Measurements from ENCODE around the gene GJD4.
A peak's percentile ranks its signal among the peaks of the same experiment; 100 is the strongest.

GJD4 gene

DNA sequence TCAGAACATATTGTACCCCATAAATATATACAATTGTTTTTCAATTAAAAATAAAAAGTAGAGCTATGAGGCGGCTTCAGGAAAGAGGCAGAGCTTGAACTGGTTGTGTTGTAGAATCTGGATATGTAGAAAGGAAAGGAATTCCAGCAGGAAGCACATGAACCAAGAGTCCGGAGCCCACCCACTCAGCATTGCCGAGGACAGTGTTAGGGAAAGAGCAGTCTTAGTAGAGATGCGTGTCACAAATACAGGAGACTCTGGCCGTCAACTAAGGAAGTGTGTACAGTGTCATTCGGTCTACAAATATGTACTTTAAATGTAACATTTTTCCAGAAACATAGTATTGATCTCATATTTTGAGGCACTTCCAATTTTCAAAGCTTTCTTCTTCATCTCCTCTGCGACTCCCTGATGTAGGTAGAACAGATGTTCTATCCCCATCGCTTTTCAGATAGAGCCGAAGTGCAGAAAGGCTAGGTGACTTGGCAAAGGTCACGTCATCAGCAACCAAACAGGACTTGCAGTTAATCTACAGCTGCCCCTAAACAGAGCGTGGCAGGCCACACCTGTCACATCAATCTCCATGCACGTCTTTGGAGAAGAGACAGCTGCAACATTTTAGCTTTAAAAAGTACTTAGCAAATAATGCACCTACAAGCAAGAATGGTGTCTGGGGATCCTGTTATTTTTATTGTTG lies 25.3 kb upstream of the GJD4 start:
- DNase-seq, result no peak

DNA sequence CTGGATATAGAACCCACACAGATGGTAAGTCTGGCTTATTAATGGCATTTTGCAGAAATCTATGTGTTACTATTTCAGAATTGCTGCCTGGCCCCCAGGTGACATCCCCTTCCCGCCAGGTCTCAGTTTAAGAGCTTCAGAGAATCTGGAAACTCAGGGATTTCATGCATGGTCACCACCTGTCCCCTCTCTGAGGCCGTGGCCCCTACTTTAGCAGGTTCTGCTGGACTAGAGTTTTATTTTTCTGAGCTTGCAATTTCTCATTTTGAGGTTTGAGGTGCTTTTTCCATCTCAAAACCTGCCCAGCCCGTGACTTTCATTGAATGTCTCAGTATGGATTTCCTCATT lies 24.7 kb upstream of the GJD4 start:
- no peak for DNase-seq

DNA sequence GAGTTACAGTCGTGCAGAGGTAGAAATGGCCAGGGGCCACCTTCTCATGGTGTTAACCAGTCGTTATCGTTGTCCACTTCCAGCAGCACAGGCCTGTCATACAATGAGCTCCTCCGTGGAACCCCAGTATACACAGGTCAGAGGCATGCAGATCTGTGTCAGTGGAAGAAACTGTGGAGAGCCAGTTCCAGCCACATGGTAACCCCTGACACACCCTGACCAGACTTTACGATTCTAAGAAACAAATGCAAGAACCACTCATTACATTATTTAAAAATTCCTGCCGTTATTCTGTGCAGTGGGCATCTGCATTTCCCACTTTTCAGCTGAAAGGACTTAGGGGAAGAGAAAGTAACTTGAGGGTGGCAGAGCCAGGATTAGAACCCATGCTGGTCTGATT lies 23.5 kb upstream of the GJD4 start:
- no peak for DNase-seq

DNA sequence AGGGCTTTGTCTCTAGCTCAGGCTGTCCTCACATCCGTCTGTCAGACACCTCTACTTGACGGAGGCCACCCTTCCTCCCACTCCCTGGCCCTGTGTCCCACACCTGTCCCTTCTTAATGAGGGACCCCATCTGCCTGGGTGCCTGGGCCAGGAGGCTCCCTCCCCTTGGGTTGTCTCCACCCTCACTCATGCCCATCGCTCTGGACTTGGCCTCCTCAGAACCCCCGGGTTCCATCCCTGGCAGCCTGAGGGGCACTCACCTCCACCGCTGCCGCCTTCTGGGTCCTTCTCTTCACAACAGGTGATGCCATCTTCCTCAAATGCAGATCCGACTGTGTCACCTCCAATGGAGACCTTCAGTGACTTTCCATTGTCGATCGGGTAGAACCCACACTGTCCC lies 20.2 kb upstream of the GJD4 start:
- DNase-seq, result no peak

DNA sequence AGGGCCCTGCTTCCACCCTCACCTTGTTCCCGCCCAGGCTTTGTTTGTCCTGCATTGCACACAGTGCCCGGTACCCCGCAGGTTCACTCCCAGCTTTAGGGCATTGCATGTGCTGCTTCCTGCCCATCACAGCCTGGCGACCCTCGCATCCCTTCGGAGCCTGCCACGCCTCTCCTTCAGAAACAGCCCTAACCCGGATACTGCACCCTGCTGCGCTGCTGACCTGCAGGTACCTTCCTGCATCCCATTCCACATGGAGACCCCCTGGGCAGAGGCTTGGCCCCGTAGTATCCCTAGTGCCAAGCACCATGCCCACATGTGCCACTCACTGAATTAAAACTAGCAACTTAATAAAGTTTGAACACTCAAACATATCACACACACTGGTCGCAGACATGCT lies 19.8 kb upstream of the GJD4 start:
- DNase-seq, result no peak

DNA sequence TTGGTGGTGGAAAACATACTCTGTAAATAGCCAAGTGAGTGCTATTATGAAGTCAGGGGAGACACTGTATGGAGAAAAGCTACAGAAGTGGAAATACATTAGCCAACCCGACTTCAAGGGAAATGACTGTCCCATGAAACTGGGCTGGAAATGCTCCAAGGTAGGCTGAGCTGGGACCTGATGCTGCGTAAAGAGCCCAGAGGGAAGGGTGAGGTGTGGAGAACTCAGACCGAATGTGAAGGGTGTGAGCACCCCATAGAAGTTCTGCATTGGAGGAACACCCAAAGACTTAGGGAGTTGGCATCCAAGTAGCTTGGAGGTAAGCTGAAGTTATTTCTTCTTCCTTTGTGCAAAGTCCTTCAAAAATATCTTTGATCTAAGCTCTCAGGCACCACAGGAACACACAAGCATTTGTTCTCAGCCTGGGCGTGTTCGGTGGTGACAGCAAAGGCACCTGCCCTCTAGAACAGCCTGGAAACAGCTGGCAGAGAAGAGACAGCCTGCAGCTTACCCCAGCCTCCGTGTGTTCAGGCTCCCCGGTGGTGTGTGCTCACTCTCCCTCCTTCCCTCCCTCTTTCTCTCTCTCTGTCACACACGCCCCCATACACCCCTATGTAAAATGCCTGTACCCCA lies 19.1 kb upstream of the GJD4 start:
- no peak for DNase-seq

DNA sequence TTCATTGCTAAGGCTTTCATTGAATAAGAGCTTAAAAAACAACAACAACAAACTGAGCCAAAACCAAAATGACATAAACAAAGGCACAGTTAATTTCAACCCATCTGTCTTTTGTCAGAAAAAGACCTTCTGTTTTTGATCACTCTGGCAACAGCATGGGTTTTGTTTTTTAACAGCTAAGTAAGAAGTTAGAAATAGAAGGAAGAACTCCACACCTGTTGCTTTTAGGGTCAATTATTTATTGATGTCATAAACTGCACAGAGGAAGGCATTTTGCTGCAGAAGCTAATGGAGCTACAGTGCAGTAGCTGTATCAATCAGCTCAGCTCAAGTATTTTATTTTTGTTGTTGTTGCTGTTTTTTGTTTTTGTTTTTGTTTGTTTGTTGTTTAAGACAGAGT lies 16.3 kb upstream of the GJD4 start:
- no peak for DNase-seq

DNA sequence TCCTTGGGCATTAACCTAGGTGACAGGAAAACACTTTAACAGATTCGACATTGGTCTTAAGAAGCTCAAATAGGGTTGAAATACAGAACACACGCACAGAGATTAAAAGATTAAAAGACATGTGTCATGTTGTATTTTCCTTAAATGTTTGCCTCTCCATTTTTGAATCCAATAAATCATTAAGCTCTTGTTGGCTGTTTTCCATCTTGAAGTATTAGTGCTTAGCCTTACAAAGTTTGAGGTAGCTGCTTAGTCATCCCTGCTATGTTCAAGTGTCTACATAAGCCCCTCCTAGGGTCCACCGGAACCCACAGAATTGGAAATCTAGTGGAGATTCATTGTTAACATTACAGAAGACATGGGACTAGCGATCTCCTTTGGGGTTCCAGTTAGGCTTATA lies 12.7 kb upstream of the GJD4 start:
- DNase-seq, result no peak

DNA sequence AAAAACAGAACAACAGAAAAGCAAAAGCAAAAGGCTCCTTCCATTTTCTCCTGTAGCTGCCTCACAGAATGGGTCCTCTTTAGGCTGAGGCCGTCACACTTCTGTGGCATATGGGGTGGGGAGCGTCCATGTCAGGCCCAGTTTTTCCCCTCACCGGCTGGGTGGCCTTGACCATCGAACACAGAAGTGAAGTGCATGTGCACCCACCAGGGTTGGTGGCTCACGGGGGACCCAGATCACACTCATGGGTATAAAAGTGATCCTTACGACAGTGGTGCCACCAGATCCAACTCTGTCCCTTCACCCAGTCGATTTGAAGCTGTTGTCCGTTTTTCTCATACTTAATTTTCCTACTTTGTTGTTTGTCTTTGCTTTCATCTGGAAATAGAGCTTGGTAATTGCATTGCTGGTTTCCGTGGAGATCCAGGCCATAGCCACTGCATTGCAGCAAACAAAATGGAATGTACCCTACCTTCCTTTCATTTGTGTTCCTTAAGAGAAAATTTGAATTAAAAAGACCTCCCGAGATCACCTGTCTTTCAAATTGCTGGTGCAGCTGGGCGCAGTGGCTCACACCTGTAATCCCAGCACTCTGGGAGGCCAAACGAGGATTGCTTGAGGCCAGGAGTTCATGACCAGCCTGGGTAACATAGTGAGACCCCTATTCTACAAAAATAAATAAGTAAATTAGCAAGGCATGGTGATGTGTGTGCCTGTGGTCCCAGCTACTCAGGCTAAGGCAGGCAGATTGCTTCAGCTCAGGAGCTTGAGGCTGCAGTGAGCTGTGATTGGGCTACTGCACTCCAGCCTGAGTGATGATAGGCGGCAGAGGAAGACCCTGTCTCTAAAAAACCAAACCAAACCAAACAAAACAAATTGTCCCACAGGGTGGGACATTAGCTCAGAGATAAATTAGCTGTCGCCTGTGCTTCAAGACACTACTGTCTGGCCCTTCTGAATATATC lies 10.7 kb upstream of the GJD4 start:
- no peak for DNase-seq

DNA sequence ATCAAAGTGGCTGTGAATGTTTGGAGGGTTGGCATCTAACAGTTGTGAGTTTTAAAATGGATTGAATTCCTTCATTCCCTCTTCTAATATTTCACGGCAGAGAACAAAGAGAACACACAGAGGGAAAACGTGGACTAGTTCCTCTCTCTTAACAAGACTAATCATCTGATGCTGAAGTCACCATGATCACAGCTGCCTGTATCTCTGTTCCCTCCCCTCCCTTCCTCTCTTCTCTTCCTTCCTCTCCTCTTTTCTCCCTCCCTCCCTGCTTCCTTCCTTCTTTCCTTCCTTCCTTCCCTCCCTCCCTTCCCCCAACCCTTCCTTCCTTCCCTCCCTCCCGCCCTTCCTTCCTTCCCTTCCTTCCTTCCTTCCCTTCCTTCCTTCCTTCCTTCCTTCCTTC lies 10.0 kb upstream of the GJD4 start:
- no peak for DNase-seq

DNA sequence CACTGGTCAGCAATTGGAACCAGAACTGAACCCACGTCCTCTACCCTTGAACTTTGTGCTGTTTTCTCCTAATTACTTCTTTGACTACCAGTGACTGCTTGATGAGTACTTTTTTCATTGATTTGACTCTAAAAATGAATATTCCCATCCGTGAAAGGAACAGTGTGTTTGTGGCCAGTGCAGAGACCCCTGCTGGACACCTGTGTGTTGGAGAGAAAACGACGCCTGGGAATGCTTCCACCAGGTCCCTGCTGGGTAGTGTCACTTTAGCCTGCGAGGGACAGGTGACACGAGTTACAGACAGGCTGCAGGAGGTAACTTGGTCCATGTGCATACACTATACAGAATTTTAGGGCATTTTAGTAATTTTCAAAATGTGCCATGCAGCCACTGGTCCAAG lies 6.8 kb upstream of the GJD4 start:
- peak; percentile 7 for DNase-seq

DNA sequence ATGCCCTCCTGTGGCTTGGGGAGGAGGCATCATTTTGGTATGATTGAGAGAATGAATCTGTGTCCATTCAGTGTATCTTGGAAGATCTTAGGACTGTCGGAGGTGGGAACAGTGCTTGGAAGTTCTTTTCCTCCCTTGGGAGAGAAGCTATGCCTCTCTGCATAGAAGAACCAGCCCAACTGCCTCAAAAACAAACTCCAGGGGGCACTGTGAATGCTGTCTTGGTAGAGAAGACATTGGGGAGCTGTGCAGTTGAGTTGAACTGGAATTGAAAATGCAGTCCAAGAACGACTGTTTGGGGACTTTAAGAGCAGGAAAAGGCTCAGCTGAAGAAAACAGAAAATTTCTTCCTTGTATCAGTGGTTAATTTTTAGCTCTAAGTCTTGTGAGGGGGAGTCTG lies 4.9 kb upstream of the GJD4 start:
- DNase-seq, result no peak

DNA sequence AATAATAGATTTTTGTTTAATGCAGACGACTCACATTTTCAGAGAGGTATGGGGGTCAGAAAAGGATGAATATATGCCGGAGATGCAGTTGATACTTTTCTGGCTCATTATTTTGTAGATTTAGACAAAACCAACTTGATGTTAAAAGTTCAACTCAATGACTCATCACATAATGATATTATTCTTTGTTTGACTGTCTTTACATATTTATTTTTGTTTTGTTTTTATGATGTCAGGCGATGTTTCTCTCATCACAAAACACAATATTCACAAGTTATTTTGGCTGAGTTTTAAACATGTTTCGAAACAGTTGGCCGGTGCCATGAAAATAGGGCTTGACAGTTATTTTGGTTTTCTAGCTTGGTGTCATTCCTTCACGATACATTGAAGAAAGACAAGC lies 1.3 kb downstream of the GJD4 start:
- DNase-seq, result peak; percentile 18

DNA sequence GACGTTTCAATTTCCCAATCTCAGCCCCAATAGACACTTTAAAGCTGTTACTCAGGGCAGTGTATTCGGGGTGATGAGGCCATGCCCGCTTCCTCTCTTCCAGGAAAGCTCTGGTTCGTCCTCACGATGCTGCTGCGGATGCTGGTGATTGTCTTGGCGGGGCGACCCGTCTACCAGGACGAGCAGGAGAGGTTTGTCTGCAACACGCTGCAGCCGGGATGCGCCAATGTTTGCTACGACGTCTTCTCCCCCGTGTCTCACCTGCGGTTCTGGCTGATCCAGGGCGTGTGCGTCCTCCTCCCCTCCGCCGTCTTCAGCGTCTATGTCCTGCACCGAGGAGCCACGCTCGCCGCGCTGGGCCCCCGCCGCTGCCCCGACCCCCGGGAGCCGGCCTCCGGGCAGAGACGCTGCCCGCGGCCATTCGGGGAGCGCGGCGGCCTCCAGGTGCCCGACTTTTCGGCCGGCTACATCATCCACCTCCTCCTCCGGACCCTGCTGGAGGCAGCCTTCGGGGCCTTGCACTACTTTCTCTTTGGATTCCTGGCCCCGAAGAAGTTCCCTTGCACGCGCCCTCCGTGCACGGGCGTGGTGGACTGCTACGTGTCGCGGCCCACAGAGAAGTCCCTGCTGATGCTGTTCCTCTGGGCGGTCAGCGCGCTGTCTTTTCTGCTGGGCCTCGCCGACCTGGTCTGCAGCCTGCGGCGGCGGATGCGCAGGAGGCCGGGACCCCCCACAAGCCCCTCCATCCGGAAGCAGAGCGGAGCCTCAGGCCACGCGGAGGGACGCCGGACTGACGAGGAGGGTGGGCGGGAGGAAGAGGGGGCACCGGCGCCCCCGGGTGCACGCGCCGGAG lies 2.6 kb downstream of the GJD4 start:
- peak; percentile 22 for DNase-seq

DNA sequence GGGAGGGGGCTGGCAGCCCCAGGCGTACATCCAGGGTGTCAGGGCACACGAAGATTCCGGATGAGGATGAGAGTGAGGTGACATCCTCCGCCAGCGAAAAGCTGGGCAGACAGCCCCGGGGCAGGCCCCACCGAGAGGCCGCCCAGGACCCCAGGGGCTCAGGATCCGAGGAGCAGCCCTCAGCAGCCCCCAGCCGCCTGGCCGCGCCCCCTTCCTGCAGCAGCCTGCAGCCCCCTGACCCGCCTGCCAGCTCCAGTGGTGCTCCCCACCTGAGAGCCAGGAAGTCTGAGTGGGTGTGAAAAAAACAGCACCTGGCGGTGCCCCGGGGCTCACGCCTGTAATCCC lies 3.2 kb downstream of the GJD4 start:
- no peak for DNase-seq

DNA sequence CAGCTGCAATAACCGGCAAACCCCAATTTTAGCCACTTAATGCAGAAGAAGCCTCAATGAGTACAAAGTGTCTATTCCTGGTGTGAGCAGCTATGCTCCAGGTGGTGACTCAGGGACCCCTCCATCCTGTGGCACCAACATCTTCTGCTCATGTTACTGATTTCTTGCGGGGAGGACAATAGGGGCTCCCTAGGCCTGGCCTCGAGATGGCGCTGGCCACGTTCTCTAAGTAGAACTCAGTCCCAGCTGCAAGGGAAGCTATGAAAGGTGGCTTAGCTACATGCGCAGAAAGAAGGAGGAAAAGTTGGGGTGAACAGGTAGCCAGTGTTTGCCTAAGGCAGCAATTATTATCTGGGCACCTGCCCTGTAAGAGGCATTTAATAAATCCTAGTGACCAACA lies 6.6 kb downstream of the GJD4 start:
- no peak for DNase-seq

DNA sequence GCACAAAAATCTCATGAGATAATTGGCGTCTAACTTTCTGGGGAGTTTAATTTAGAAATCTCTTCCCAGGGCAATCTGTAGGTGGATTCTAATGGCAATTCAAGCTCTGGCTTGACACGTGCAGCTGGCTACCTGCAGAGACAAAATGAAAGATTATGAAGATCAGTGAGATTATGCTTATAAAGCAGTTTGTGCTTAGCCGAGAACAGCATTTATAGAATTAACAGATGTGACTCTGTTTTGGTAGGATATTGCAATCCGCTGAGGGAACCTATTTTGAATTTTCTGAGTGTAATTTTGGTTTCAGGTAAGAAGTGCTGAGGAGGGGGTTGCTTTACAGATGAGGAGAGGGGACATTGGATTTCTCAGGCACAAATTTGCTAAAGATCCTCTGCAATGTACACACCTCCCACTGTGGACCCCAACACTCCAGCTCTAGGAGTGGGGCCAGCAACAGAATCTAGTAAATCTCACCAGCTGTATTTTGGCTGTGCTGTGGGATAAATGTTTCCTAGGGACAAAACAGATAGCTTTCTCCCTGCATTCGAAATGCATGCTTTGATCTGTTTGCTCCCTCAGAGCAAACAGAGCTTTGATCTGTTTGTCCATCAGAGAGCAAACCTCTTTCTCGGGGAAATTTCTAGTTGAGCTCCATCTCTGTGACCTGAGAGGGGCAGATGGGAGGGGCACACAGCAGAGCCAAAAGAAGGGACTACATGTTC lies 7.4 kb downstream of the GJD4 start:
- no peak for DNase-seq

DNA sequence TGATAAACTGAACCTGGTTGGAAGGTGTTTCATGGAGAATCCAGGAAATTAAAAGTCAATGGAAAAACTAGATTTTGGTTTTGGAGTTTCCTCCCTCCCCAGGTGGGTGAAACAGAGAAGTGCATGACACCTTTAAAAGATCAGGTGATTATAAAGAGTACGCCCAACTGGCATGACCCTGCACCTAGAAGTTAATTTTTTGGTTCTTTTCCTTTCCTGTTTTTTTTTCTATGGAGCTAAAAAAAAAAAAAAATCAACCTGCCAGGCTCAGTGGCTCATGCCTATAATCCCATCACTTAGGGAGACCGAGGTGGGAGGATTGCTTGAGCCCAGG lies 7.9 kb downstream of the GJD4 start:
- no peak for DNase-seq

DNA sequence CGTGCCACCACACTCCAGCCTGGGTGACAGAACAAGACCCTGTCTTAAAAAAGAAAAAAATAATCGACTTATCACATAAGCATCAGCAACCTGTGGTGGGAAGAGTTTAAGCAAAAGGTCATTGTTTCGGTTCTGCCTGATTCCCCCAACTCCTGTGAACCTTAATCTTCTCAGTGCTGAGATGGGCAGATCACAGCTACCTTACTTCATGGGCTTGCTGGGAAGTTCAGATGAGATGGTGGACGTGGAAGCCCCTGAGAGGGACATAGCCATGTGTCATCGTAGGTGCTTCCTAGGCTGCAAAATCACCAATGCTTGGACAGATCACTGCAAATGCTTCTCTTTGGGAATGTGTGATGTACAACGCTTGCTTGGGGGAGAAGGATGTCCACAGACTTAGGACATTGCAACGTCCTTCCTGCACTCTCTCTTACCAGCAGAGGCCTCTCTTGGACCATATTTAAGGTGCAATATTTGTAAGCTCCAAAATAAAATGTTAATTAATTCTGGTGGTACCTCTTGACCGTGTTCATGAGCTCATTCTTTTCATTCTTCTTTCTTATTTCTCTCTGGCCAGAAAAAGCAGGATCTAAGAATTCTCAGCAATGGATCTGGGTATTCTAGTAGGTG lies 8.6 kb downstream of the GJD4 start:
- peak; percentile 25 for DNase-seq

DNA sequence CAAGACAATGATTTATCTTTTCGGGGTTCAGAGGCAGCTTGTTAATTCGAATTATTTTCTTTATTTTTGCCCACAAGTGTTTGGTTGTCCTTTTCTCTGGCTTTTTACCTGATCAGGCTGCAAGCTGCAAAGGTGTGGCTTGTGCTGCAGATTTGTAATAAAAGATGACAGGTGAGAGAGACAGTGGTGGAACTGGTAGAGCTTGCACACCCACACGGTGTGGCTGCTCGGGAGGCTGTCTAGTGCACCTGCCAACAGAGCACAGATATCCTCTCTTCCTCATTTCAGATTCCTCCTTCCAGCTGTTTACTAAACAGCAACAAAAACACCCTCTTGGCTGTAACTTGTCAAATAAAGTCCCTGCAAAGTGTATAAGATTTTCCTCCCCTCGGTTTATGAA lies 9.2 kb downstream of the GJD4 start:
- DNase-seq, result no peak

DNA sequence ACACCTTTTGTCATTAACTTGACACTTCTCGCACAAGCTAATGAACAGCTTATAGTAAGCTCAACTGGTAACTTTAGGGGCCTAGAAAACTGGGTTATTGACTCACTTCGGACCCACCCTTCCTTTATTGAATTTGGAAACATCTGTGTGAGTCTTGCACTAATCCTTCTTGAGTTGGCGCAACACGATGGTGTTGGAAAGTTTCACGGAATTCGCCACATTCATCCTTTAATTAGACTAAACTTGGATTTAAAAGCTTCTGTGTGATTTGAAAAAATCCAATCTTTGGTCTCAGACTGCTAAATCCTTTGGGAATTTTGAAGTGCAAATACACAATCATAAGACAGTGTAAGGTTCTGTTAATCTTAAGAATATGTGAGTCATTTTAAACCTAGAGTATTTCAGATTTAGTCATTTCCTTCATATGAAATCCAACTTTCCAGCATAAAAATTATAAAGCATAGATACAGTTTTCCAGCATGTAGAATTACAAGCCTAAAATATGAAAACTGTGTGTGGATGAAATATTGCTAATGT lies 21.9 kb downstream of the GJD4 start:
- peak; percentile 69 for DNase-seq

DNA sequence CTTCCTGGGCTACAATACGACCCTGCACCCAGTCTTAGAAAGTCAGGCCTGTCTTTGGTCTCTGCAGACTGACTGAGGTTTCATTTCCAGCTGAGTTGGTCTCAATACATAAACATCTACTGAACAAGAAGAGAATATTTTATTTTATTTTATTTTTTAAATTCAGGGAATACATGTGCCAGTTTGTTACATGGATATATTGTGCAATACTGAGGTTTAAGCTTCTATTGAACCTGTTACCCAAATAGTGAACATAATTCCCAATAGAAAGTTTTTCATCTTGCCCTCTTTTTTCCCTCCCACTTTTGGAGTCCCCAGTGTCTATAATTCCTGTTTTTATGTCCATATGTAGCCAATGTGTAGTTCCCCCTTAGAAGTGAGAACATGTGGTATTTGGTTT lies 26.3 kb downstream of the GJD4 start:
- DNase-seq, result no peak

All from fibroblast of skin of right biceps (primary cell).